ENCODE measurements around the gene RSPO3. TPM values are rescaled to one million over a fixed set of nuclear protein-coding genes. Genes with fewer than 3 reads are reported as not detected.

Gene RSPO3
- total and polyA plus RNA-seq, 9 of the 15 experiments (the other 6 are each of a cell fraction or from before 2014, with no cell fraction given), result not detected

DNA sequence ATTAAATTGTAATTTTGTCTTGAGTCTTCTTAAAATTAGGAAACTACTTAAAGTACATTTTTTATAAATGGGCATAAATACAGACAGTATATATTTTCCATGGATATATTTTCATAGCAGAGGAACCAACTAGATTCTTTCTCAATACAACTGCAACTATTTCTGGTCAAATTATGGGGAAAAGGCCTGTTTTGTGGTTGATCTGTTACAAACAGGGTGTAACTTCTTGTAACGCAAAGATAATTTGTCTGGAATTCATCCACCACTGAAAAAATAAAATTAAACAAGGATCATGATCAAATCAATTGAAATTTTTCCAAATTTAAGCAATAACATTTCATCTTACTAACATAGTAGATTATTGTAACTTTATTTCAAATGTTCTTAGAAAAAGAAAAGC lies 81.0 kb downstream of the RSPO3 start:
- no peaks in the 10 kb centered on the region for H3K9me1 ChIP-seq (ENCODE audit: control insufficient read depth, insufficient read depth, low read length)
- H2AFZ ChIP-seq (ENCODE audit: low read depth, low read length), result no peak overlapping the region
- intact Hi-C loops (cut with micrococcal nuclease) (loop anchor here (10.0 kb wide), 1 partner anchor 1205 kb away; no protein-coding TSS in a partner anchor), in situ Hi-C loops (cut with MboI) (no loop called here)
- H3K4me1 ChIP-seq (replicated peaks in 1 of 2; ENCODE audit: control insufficient read depth in 2 of 2, insufficient read depth in 2 of 2, low read length in 2 of 2), result no peaks in the 10 kb centered on the region
- 0% methylated on average over 1 of the region's 1 CpG for WGBS (ENCODE audit: insufficient coverage, low coverage, missing lambda C conversion rate)
- no peaks in the 10 kb centered on the region for H3K9me3 ChIP-seq (replicated peaks; ENCODE audit: control insufficient read depth, insufficient read depth, low read depth, low read length)
- H3K4me2 ChIP-seq (ENCODE audit: insufficient read depth, low read length), result no peak overlapping the region
- H3K27me3 ChIP-seq (ENCODE audit: control insufficient read depth in 2 of 2, insufficient read depth in 2 of 2, low read length in 2 of 2), result no peaks in the 10 kb centered on the region
- no peak overlapping the region for H3K4me3 ChIP-seq
- no peaks in the 10 kb centered on the region for H3K36me3 ChIP-seq (ENCODE audit: control insufficient read depth, insufficient read depth, low read length)
- ChIA-PET CTCF (ENCODE audit: low intra/inter-chr PET ratio) (no interaction called here), POLR2A (no interaction called here)
- H4K20me1 ChIP-seq (replicated peaks; ENCODE audit: control insufficient read depth, insufficient read depth, low read length), result no peaks in the 10 kb centered on the region
- DNase-seq (ENCODE audit: extremely low read depth in 1 of 4, low spot score in 3 of 4), result no peak
- no peaks in the 10 kb centered on the region for H3K79me2 ChIP-seq (ENCODE audit: control insufficient read depth, insufficient read depth, low read length)
- TF ChIP-seq LARP7 (IDR thresholded peaks at IDR 0.05), result no peak
- TF ChIP-seq, protein P1, sequence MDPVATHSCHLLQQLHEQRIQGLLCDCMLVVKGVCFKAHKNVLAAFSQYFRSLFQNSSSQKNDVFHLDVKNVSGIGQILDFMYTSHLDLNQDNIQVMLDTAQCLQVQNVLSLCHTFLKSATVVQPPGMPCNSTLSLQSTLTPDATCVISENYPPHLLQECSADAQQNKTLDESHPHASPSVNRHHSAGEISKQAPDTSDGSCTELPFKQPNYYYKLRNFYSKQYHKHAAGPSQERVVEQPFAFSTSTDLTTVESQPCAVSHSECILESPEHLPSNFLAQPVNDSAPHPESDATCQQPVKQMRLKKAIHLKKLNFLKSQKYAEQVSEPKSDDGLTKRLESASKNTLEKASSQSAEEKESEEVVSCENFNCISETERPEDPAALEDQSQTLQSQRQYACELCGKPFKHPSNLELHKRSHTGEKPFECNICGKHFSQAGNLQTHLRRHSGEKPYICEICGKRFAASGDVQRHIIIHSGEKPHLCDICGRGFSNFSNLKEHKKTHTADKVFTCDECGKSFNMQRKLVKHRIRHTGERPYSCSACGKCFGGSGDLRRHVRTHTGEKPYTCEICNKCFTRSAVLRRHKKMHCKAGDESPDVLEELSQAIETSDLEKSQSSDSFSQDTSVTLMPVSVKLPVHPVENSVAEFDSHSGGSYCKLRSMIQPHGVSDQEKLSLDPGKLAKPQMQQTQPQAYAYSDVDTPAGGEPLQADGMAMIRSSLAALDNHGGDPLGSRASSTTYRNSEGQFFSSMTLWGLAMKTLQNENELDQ (CRISPR knock-in tag; IDR thresholded peaks at IDR 0.05; ENCODE audit: borderline replicate concordance), result no peak
- no peak overlapping the region for H3K9ac ChIP-seq (ENCODE audit: insufficient read depth in 1 of 2, low read depth in 2 of 2, low read length in 2 of 2)
- no peak for FAIRE-seq
- H3K27ac ChIP-seq (ENCODE audit: extremely low read depth, low read depth, low read length), result no peak overlapping the region
- no TSS peak for BruUV-seq (replicated peaks)
- no peak for ATAC-seq

DNA sequence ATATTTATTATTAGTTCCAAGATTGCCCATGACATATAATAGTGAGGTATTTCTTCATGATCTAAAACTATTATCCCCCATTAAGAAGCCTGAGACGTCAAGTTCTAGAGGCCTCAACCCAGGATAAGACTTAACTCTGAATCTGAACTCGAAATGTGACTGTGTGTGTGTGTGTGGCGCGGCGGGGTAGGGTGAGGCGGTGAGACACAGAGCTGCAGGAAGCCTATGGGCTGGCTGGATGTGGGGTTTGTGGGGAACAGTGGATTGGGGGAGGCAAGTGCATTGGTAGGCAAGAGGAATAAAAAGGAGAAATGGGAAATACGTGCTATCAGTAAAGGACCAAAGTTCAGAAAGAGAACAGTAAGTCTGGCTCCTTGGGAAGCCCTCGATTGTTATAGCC lies 81.6 kb downstream of the RSPO3 start:
- Histone ChIP-seq H3K9me1 (ENCODE audit: control insufficient read depth, insufficient read depth, low read length) (no peaks in the 10 kb centered on the region), H3K27me3 (ENCODE audit: control insufficient read depth in 2 of 2, insufficient read depth in 2 of 2, low read length in 2 of 2) (no peaks in the 10 kb centered on the region), H3K4me3 (no peak overlapping the region), H2AFZ (ENCODE audit: low read depth, low read length) (no peak overlapping the region), H3K36me3 (ENCODE audit: control insufficient read depth, insufficient read depth, low read length) (no peaks in the 10 kb centered on the region), H3K9me3 (replicated peaks; ENCODE audit: control insufficient read depth, insufficient read depth, low read depth, low read length) (no peaks in the 10 kb centered on the region), H3K79me2 (ENCODE audit: control insufficient read depth, insufficient read depth, low read length) (no peaks in the 10 kb centered on the region), H3K27ac (ENCODE audit: extremely low read depth, low read depth, low read length) (no peak overlapping the region), H3K9ac (ENCODE audit: insufficient read depth in 1 of 2, low read depth in 2 of 2, low read length in 2 of 2) (no peak overlapping the region), H4K20me1 (replicated peaks; ENCODE audit: control insufficient read depth, insufficient read depth, low read length) (no peaks in the 10 kb centered on the region), H3K4me1 (replicated peaks in 1 of 2; ENCODE audit: control insufficient read depth in 2 of 2, insufficient read depth in 2 of 2, low read length in 2 of 2) (no peaks in the 10 kb centered on the region), H3K4me2 (ENCODE audit: insufficient read depth, low read length) (no peak overlapping the region)
- POLR2A ChIA-PET, result no interaction called here
- WGBS (ENCODE audit: insufficient coverage, low coverage, missing lambda C conversion rate), result 0% methylated on average over 8 of the region's 8 CpGs
- FAIRE-seq, result no peak
- BruUV-seq (replicated peaks), result no TSS peak
- ATAC-seq, result no peak
- DNase-seq (ENCODE audit: extremely low read depth in 1 of 4, low spot score in 3 of 4), result no peak
- in situ Hi-C loops (cut with MboI), result no loop called here
- CTCF ChIA-PET (ENCODE audit: low intra/inter-chr PET ratio), result no interaction called here
- TF ChIP-seq HDAC6 (IDR thresholded peaks at IDR 0.05; ENCODE audit: low read depth, low read length), result no peak
- intact Hi-C loops (cut with micrococcal nuclease), result no loop called here

All from K562 (cell line).